ENCODE data around the gene SEPTIN3.

DNA sequence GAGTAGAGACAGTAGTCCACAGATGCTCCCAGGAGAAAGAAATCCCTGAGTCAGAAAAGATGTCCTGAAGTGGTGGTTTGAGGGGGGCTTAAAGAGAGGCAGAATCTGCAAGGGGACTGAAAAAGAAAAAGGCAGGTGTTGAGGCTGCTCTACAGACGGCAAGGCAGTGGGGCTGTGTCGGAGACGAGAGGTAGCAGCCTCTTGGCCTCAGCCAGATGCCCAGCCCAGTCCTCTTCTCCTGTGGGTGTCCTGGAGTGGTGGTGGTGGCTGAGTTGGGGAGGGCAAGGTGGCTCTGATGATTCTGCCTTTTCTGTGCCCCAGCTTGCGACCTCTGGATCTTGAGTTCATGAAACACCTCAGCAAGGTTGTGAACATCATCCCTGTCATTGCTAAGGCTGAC is 20.0 kb downstream of the SEPTIN3 start:
- TF ChIP-seq, protein P1, sequence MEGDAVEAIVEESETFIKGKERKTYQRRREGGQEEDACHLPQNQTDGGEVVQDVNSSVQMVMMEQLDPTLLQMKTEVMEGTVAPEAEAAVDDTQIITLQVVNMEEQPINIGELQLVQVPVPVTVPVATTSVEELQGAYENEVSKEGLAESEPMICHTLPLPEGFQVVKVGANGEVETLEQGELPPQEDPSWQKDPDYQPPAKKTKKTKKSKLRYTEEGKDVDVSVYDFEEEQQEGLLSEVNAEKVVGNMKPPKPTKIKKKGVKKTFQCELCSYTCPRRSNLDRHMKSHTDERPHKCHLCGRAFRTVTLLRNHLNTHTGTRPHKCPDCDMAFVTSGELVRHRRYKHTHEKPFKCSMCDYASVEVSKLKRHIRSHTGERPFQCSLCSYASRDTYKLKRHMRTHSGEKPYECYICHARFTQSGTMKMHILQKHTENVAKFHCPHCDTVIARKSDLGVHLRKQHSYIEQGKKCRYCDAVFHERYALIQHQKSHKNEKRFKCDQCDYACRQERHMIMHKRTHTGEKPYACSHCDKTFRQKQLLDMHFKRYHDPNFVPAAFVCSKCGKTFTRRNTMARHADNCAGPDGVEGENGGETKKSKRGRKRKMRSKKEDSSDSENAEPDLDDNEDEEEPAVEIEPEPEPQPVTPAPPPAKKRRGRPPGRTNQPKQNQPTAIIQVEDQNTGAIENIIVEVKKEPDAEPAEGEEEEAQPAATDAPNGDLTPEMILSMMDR (IDR thresholded peaks at IDR 0.05): no peak
- TF ChIP-seq POLR2A (IDR thresholded peaks at IDR 0.05): no peak
- TF ChIP-seq POLR2AphosphoS5 (IDR thresholded peaks at IDR 0.05): no peak

Data from gastroesophageal sphincter (tissue), 3 donors.